HG03095 (cell line): ENCODE results near the gene PDPK1.
"Not testable (repeated sequence)": the region's sequence is repeated elsewhere in the genome, so short reads cannot be mapped to it uniquely, and the experiment has no call there.

Experiments
- ATAC-seq: cut with Tn5 transposase; IDR thresholded peaks from one replicate; pipeline ENCODE4 v1.9.1; 2021; ENCODE audit warnings: moderate library complexity; ENCODE audit not compliant: unreplicated experiment

The PDPK1 gene

GRCh38 chr16:2539192-2539844, 1.5 kb downstream of the PDPK1 start:
- ATAC-seq = not testable (repeated sequence)

DNA sequence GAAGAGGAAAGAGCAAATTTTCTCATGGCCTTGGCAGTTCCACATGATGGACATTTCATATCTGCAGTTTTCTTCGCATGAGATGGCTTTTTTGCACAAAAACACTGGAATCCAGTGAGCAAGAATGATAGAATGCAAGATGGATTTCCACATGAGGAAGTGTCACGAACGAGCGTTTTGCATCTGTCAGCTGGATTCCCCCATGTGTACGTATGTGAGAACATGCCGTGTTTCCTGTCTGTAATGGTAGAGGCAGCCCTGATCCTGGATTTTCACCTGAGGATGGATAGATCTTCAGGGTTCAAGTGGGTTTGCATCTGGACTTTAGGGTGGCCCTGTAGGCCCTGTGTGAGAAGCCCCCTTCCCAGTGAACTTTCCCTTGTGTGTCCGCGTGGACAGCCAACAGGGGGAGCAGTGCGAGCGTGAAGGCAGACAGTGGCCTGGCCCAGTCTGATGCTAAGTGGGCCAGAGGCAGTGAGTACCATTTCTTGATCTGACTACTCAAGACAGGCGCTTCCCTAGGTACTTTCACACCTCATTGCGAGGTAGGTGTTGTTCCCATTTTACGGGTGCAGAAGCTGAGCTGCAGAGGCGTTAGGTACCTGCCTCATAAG, 2.1 kb downstream of the PDPK1 start:
- ATAC-seq = not testable (repeated sequence)

GRCh38 chr16:2540912-2541311, 3.1 kb downstream of the PDPK1 start:
- ATAC-seq = not testable (repeated sequence)

GRCh38 chr16:2541409-2541808, 3.6 kb downstream of the PDPK1 start:
- ATAC-seq = not testable (repeated sequence)

GRCh38 chr16:2543771-2544170, 6.0 kb downstream of the PDPK1 start:
- ATAC-seq = not testable (repeated sequence)

- ATAC-seq = not testable (repeated sequence)
Observed at GRCh38 chr16:2550283-2550878, 12.6 kb downstream of the PDPK1 start.

GRCh38 chr16:2551420-2551889, 13.6 kb downstream of the PDPK1 start:
- not testable (repeated sequence) for ATAC-seq

GRCh38 chr16:2554709-2555425, 17.0 kb downstream of the PDPK1 start:
- ATAC-seq = not testable (repeated sequence)

GRCh38 chr16:2557150-2557549, 19.3 kb downstream of the PDPK1 start:
- not testable (repeated sequence) for ATAC-seq

DNA sequence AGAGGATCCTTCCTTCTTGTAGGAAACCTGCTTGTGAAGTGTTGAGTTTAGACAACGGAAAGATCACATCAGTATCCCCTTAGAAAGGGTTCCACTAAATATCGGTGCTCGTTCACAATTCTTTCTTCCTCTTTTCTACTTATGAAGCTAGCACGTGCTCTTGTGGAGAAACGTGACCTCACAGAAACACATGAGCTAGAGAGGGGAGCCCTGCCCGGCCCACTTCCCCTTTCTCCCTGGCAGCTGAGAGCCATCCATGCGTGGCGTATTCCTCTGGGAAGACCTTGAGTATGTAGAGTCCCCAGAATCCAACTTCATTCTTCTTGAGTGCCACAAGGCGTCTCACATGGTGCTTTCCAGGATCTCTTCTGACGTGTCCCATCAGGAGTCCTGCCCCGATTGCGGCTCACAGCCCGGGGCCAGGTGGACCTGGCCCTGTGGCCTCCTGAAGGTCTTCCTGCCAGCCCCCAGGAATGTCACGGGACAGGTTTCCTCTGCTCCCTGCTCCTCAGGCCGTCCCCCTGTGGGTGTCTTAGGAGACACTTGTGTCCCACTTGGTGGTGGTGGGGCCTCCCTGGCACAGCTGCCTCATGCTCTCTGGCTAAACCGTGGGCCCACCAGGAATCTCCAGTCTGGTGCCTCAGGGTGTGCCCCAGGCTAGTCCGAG, 22.4 kb downstream of the PDPK1 start:
- peak; percentile 57 for ATAC-seq

GRCh38 chr16:2560798-2561133, 22.9 kb downstream of the PDPK1 start:
- peak; percentile 39 for ATAC-seq

- ATAC-seq = not testable (repeated sequence)
Observed at GRCh38 chr16:2567506-2567905, 29.7 kb downstream of the PDPK1 start.

GRCh38 chr16:2568573-2568972, 30.8 kb downstream of the PDPK1 start:
- ATAC-seq = not testable (repeated sequence)

GRCh38 chr16:2572704-2573103, 34.9 kb downstream of the PDPK1 start:
- ATAC-seq = not testable (repeated sequence)

DNA sequence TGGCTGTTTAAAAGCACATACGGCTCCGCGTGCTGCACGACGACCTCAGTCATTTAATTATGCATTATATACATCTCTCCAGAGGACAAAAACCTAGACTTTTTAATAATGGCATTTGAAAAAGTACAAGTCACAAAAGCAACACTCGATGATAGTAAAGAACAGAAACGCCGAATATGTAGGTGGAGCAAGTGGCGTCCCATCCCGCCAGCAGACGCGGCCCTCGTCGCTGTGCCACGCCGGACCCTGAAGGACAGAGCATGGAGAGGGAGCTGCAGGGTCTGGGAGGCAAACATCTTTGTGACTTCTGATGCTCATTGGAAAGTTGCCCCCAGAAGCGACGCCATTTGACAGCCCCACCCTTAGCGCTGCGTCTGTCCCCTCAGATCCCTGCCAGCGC, 38.0 kb downstream of the PDPK1 start:
- ATAC-seq = not testable (repeated sequence)

- ATAC-seq = not testable (repeated sequence)
Observed at GRCh38 chr16:2577044-2577443, 39.2 kb downstream of the PDPK1 start.

DNA sequence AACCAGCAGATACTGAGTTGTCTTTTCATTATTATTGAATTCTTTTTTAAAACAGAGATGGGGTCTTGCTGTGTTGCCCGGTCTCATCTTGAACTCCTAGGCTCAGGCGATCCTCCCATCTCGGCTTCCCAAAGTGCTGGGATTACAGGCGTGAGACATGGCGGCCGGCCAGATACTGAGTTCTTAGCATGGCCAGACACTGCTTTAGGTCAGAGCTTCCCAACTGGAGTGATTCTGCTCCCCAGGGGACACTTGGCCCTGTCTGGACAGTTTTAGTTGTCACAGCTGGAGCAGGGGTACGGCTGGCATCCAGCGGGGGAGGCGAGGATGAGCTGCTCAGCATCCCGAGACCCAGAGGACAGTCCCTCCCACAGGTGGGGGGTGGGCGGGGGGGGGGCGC, 41.1 kb downstream of the PDPK1 start:
- ATAC-seq = not testable (repeated sequence)

- not testable (repeated sequence) for ATAC-seq
Observed at GRCh38 chr16:2580143-2580542, 42.3 kb downstream of the PDPK1 start.

DNA sequence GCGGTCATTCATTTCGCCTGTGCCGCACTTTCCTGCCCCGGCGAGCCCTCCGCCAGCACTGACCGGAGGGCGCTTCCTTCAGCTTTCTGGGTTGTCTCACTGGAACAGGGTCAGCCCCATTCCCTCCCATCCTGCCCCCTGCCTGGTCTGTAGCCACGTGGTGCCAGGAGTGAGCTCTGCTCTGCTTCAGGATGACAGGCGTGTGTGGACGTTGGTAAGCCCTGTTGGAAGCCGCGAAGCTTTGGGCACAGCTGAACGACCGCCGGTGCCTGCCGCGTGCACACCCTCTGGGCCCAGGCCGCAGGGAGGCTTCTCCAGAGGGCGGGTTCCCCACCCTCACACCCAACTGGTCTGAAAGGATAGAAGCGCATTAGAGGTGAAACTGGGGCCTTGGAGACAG, 43.0 kb downstream of the PDPK1 start:
- not testable (repeated sequence) for ATAC-seq

GRCh38 chr16:2584729-2585650, 47.2 kb downstream of the PDPK1 start:
- ATAC-seq = no peak
